Hepatocyte (in vitro differentiated cells): ENCODE data around the gene CEP126.

Experiments
- CTCF ChIP-seq: fragments of 200-600 bp; sonication (generic); IDR thresholded peaks from 2 replicates; pipeline ENCODE4 v1.5.1; 2016; ENCODE audit warnings: antibody characterized with exemption, mild to moderate bottlenecking; ENCODE audit not compliant: poor library complexity
- EZH2phosphoT487 ChIP-seq: fragments of 200-600 bp; sonication (generic); IDR thresholded peaks from one replicate; pipeline ENCODE4 v1.6.1; 2018; ENCODE audit warnings: antibody characterized with exemption, mild to moderate bottlenecking, low read depth, moderate library complexity; ENCODE audit not compliant: unreplicated experiment, severe bottlenecking

- no peak for TF ChIP-seq CTCF
- TF ChIP-seq EZH2phosphoT487: no peak
Observed at GRCh38 chr11:101975734-101976133, 60.9 kb downstream of the CEP126 start.
